CMK (cell line): ENCODE measurements around the gene BAHCC1.

Experiments
- DNase-seq: peaks from one replicate; pipeline ENCODE4 v3.0.0-alpha.2; 2010; ENCODE audit warnings: low read depth

BAHCC1 gene

GRCh38 chr17:81398176-81398831, 3.0 kb downstream of the BAHCC1 start:
- DNase-seq: no peak

GRCh38 chr17:81398832-81399411, 3.7 kb downstream of the BAHCC1 start:
- DNase-seq: no peak

- no peak for DNase-seq
Measured at GRCh38 chr17:81399481-81400153, 4.4 kb downstream of the BAHCC1 start.

- DNase-seq: no peak
Measured at GRCh38 chr17:81400154-81400977, 5.1 kb downstream of the BAHCC1 start.

GRCh38 chr17:81400996-81401722, 5.9 kb downstream of the BAHCC1 start:
- DNase-seq: no peak

GRCh38 chr17:81401723-81402529, 6.7 kb downstream of the BAHCC1 start:
- DNase-seq: no peak

GRCh38 chr17:81402530-81402941, 7.3 kb downstream of the BAHCC1 start:
- DNase-seq: no peak

- DNase-seq: no peak
Measured at GRCh38 chr17:81402981-81403467, 7.8 kb downstream of the BAHCC1 start.

GRCh38 chr17:81403671-81404534, 8.6 kb downstream of the BAHCC1 start:
- DNase-seq: no peak

GRCh38 chr17:81404558-81405165, 9.4 kb downstream of the BAHCC1 start:
- DNase-seq: no peak

GRCh38 chr17:81405411-81405872, 10.2 kb downstream of the BAHCC1 start:
- no peak for DNase-seq

GRCh38 chr17:81406117-81406953, 11.1 kb downstream of the BAHCC1 start:
- no peak for DNase-seq

GRCh38 chr17:81408049-81408448, 12.8 kb downstream of the BAHCC1 start:
- no peak for DNase-seq

GRCh38 chr17:81409190-81409935, 14.1 kb downstream of the BAHCC1 start:
- no peak for DNase-seq

- no peak for DNase-seq
Measured at GRCh38 chr17:81410852-81411251, 15.6 kb downstream of the BAHCC1 start.

GRCh38 chr17:81411305-81411704, 16.0 kb downstream of the BAHCC1 start:
- DNase-seq: no peak

GRCh38 chr17:81412490-81413093, 17.3 kb downstream of the BAHCC1 start:
- no peak for DNase-seq
